SK-N-SH (cell line): ENCODE data around the gene SLC27A3. TPM values are rescaled to one million over a fixed set of nuclear protein-coding genes. Genes with fewer than 3 reads are reported as not detected.

Source experiments
- CTCF ChIA-PET: fragments of 300-600, 350-600 bp; formaldehyde crosslinking; extraction: SDS; loops from one replicate; lab custom pipeline; 2021; lab: Yijun Ruan, JAX
- POLR2A ChIA-PET: fragments of 350-600 bp; sonication (Branson Sonifier 250); formaldehyde crosslinking; extraction: SDS; loops from one replicate; lab custom pipeline; 2020; ENCODE audit warnings: antibody characterized with exemption, inconsistent platforms; lab: Yijun Ruan, JAX
- DNase-seq: peaks from one replicate; pipeline ENCODE4 v3.0.0; 2012
- H2AFZ ChIP-seq: fragments of 200-600 bp; sonication (generic); 2 replicates; pipeline ENCODE4 v1.8.1; 2016; ENCODE audit warnings: antibody characterized with exemption, mild to moderate bottlenecking, low read depth
- H3F3A ChIP-seq: fragments of 200-600 bp; sonication (generic); replicated peaks from 2 replicates; pipeline ENCODE3; 2016; ENCODE audit warnings: antibody characterized with exemption, mild to moderate bottlenecking; ENCODE audit not compliant: insufficient read depth
- H3K27ac ChIP-seq, 2 experiments: fragments of 200-500 bp in 1 of 2; fragments of 200-600 bp in 1 of 2; sonication (Bioruptor generic) in 1 of 2; sonication (generic), shearing (Covaris generic) in 1 of 2; 2 replicates each; pipeline versions ENCODE4 v1.5.1 to v1.6.1; 2014 to 2016; ENCODE audit warnings: low read depth in 2 of 2, inconsistent platforms in 1 of 2, low read length in 1 of 2, mild to moderate bottlenecking in 1 of 2, mixed read lengths in 1 of 2
- H3K27me3 ChIP-seq: fragments of 200-600 bp; sonication (generic), shearing (Covaris generic); 2 replicates; pipeline ENCODE4 v1.6.1; 2016; ENCODE audit warnings: mixed run types; ENCODE audit not compliant: insufficient read depth
- H3K36me3 ChIP-seq, 2 experiments: fragments of 200-500 bp in 1 of 2; fragments of 200-600 bp in 1 of 2; sonication (Bioruptor generic) in 1 of 2; sonication (generic) in 1 of 2; replicated peaks in 1 of 2; 2 replicates each; pipeline versions ENCODE3 to v1.5.1; 2014 to 2016; ENCODE audit warnings: low read length in 1 of 2, mild to moderate bottlenecking in 1 of 2; ENCODE audit not compliant: insufficient read depth in 2 of 2, control insufficient read depth in 1 of 2
- H3K4me1 ChIP-seq, 2 experiments: fragments of 200-500 bp in 1 of 2; fragments of 200-600 bp in 1 of 2; sonication (Bioruptor generic) in 1 of 2; sonication (generic), shearing (Covaris generic) in 1 of 2; 2 replicates each; pipeline versions ENCODE4 v1.5.1 to v1.6.1; 2014 to 2016; ENCODE audit warnings: low read depth in 1 of 2, low read length in 1 of 2, mixed run types in 1 of 2; ENCODE audit not compliant: insufficient read depth in 2 of 2, control insufficient read depth in 1 of 2
- H3K4me2 ChIP-seq: fragments of 200-600 bp; sonication (generic), shearing (Covaris generic); 2 replicates; pipeline ENCODE4 v1.6.1; 2017; ENCODE audit warnings: mixed run types
- H3K4me3 ChIP-seq, 2 experiments: fragments of 200-500 bp in 1 of 2; fragments of 200-600 bp in 1 of 2; sonication (Bioruptor generic) in 1 of 2; sonication (generic), shearing (Covaris generic) in 1 of 2; 2 replicates each; pipeline versions ENCODE4 v1.5.1 to v1.8.1; 2014 to 2016; ENCODE audit warnings: low read depth in 2 of 2, inconsistent platforms in 1 of 2, low read length in 1 of 2, mild to moderate bottlenecking in 1 of 2, mixed read lengths in 1 of 2, moderate library complexity in 1 of 2
- H3K79me2 ChIP-seq: fragments of 200-600 bp; sonication (generic); 2 replicates; pipeline ENCODE4 v1.8.1; 2017; ENCODE audit warnings: mild to moderate bottlenecking; ENCODE audit not compliant: insufficient read depth
- H3K9ac ChIP-seq: fragments of 200-600 bp; sonication (generic); 2 replicates; pipeline ENCODE4 v1.6.1; 2017; ENCODE audit warnings: mixed run types
- H3K9me2 ChIP-seq: fragments of 200-600 bp; sonication (generic); 2 replicates; pipeline ENCODE4 v1.6.1; 2017; ENCODE audit warnings: mixed run types
- H3K9me3 ChIP-seq: fragments of 200-600 bp; sonication (generic); 2 replicates; pipeline ENCODE4 v1.6.1; 2017; ENCODE audit warnings: mixed run types, mild to moderate bottlenecking, moderate library complexity
- H4K20me1 ChIP-seq: fragments of 200-600 bp; sonication (generic); 2 replicates; pipeline ENCODE4 v1.6.1; 2017; ENCODE audit warnings: mild to moderate bottlenecking, mixed run types; ENCODE audit not compliant: insufficient read depth
- CHD2 ChIP-seq: fragments of 150-350 bp; IDR thresholded peaks from 2 replicates; pipeline ENCODE4 v1.6.1; 2018; ENCODE audit warnings: low read length; ENCODE audit not compliant: partially characterized antibody
- CTCF ChIP-seq: fragments of 200-600 bp; sonication (generic); IDR thresholded peaks from 2 replicates; pipeline ENCODE4 v1.6.1; 2017; ENCODE audit warnings: antibody characterized with exemption, mild to moderate bottlenecking, moderate library complexity
- EP300 ChIP-seq, 2 experiments: IDR thresholded peaks; 2 replicates each; pipeline versions ENCODE4 v1.4.0 to v1.6.1; 2012; ENCODE audit warnings: borderline replicate concordance in 1 of 2, low read depth in 1 of 2, low read length in 1 of 2
- FOSL2 ChIP-seq: IDR thresholded peaks from 2 replicates; pipeline ENCODE4 v1.4.0; 2012; ENCODE audit warnings: low read depth, mild to moderate bottlenecking, moderate library complexity, borderline replicate concordance
- FOXM1 ChIP-seq: IDR thresholded peaks from 2 replicates; pipeline ENCODE4 v1.4.0; 2012; ENCODE audit warnings: low read depth, mild to moderate bottlenecking
- GABPA ChIP-seq: IDR thresholded peaks from 2 replicates; pipeline ENCODE4 v1.4.0; 2012; ENCODE audit warnings: low read depth, mild to moderate bottlenecking
- MEF2A ChIP-seq: IDR thresholded peaks from 2 replicates; pipeline ENCODE4 v1.4.0; 2012; ENCODE audit warnings: low read depth, borderline replicate concordance
- MXI1 ChIP-seq: IDR thresholded peaks from 2 replicates; pipeline ENCODE4 v1.6.1; 2012; ENCODE audit warnings: mild to moderate bottlenecking, low read depth, low read length, improper control_type of control experiment
- NFIC ChIP-seq: IDR thresholded peaks from 2 replicates; pipeline ENCODE4 v1.4.0; 2012; ENCODE audit warnings: borderline replicate concordance
- NRF1 ChIP-seq: IDR thresholded peaks from 2 replicates; pipeline ENCODE4 v1.6.1; 2012; ENCODE audit warnings: low read depth, mild to moderate bottlenecking, low read length
- RCOR1 ChIP-seq: fragments of 150-350 bp; IDR thresholded peaks from 2 replicates; pipeline ENCODE4 v1.6.1; 2017; ENCODE audit warnings: antibody characterized with exemption, low read length
- RFX5 ChIP-seq: IDR thresholded peaks from 2 replicates; pipeline ENCODE4 v1.6.1; 2012; ENCODE audit warnings: mild to moderate bottlenecking, improper control_type of control experiment, low read length
- SMC3 ChIP-seq: IDR thresholded peaks from 2 replicates; pipeline ENCODE4 v1.6.1; 2012; ENCODE audit warnings: low read depth, low read length, improper control_type of control experiment
- TEAD4 ChIP-seq: IDR thresholded peaks from 2 replicates; pipeline ENCODE4 v1.4.0; 2012; ENCODE audit warnings: mild to moderate bottlenecking, borderline replicate concordance; ENCODE audit not compliant: insufficient read depth
- USF2 ChIP-seq: fragments of 150-350 bp; IDR thresholded peaks from 2 replicates; pipeline ENCODE4 v1.6.1; 2017; ENCODE audit warnings: antibody characterized with exemption, low read length, low read depth, borderline replicate concordance
- WGBS: methylation state at CpG from one replicate; pipeline ENCODE4 v1.1.6; 2017; ENCODE audit warnings: low lambda C conversion rate; 5-methylcytosine and 5-hydroxymethylcytosine counted together
- polyA plus RNA-seq, 3 experiments: library from polyadenylated mRNA; depleted of rRNA; stranded (reverse); fragments of >200 nt; gene quantifications; 2 replicates each; pipeline ENCODE4 v1.2.3, GENCODE V29; 2012
- TF ChIP-seq, protein P1 (sequence below): IDR thresholded peaks from 2 replicates; pipeline ENCODE4 v1.4.0; 2012; ENCODE audit warnings: low read depth, borderline replicate concordance
- TF ChIP-seq, protein P2 (sequence below): IDR thresholded peaks from 2 replicates; pipeline ENCODE4; 2012
- TF ChIP-seq, protein P3 (sequence below): IDR thresholded peaks from 2 replicates; pipeline ENCODE4 v1.6.1; 2012; ENCODE audit warnings: mild to moderate bottlenecking, low read depth, low read length, moderate library complexity
- TF ChIP-seq, protein P4 (sequence below): IDR thresholded peaks from 2 replicates; pipeline ENCODE4 v1.4.0; 2012; ENCODE audit warnings: low read depth

Gene SLC27A3
- polyA plus RNA-seq, 1 of the 3 experiments (the other 2 are of a cell fraction): 9.0 TPM

- H3K4me3 ChIP-seq: no peak overlapping the region
- no peak overlapping the region for H3K9ac ChIP-seq
- WGBS: 92% methylated on average over 9 of the region's 9 CpGs
- no peaks in the 10 kb centered on the region for H3K27me3 ChIP-seq
- no peak for DNase-seq
- no peaks in the 10 kb centered on the region for H3K36me3 ChIP-seq
- no peak overlapping the region for H3K27ac ChIP-seq
- no peak overlapping the region for H3K4me2 ChIP-seq
- peak overlapping the region; percentile 2; the same call in 1 of the 2 replicates for H2AFZ ChIP-seq
- H3K79me2 ChIP-seq: no peaks in the 10 kb centered on the region
- no peaks in the 10 kb centered on the region for H3K9me3 ChIP-seq
- H3K4me1 ChIP-seq: no peaks in the 10 kb centered on the region; a peak in 1 of 4 replicates
- no peaks in the 10 kb centered on the region for H4K20me1 ChIP-seq
- H3K9me2 ChIP-seq: no peaks in the 10 kb centered on the region
- POLR2A ChIA-PET: no interaction called here
- TF ChIP-seq FOSL2 (no peak), USF2 (no peak), GABPA (no peak), TEAD4 (no peak), RFX5 (no peak), SMC3 (no peak), MXI1 (no peak), EP300 (IDR thresholded peaks at IDR 0.05; ENCODE audit: borderline replicate concordance in 1 of 2, low read depth in 1 of 2, low read length in 1 of 2) (no peak), FOXM1 (no peak), CHD2 (no peak), NFIC (no peak), RCOR1 (no peak), MEF2A (no peak), CTCF (no peak), NRF1 (no peak)
- TF ChIP-seq, protein P1, sequence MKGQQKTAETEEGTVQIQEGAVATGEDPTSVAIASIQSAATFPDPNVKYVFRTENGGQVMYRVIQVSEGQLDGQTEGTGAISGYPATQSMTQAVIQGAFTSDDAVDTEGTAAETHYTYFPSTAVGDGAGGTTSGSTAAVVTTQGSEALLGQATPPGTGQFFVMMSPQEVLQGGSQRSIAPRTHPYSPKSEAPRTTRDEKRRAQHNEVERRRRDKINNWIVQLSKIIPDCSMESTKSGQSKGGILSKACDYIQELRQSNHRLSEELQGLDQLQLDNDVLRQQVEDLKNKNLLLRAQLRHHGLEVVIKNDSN: no peak
- TF ChIP-seq, protein P2, sequence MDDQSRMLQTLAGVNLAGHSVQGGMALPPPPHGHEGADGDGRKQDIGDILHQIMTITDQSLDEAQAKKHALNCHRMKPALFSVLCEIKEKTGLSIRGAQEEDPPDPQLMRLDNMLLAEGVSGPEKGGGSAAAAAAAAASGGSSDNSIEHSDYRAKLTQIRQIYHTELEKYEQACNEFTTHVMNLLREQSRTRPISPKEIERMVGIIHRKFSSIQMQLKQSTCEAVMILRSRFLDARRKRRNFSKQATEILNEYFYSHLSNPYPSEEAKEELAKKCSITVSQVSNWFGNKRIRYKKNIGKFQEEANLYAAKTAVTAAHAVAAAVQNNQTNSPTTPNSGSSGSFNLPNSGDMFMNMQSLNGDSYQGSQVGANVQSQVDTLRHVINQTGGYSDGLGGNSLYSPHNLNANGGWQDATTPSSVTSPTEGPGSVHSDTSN: no peak
- TF ChIP-seq, protein P3, sequence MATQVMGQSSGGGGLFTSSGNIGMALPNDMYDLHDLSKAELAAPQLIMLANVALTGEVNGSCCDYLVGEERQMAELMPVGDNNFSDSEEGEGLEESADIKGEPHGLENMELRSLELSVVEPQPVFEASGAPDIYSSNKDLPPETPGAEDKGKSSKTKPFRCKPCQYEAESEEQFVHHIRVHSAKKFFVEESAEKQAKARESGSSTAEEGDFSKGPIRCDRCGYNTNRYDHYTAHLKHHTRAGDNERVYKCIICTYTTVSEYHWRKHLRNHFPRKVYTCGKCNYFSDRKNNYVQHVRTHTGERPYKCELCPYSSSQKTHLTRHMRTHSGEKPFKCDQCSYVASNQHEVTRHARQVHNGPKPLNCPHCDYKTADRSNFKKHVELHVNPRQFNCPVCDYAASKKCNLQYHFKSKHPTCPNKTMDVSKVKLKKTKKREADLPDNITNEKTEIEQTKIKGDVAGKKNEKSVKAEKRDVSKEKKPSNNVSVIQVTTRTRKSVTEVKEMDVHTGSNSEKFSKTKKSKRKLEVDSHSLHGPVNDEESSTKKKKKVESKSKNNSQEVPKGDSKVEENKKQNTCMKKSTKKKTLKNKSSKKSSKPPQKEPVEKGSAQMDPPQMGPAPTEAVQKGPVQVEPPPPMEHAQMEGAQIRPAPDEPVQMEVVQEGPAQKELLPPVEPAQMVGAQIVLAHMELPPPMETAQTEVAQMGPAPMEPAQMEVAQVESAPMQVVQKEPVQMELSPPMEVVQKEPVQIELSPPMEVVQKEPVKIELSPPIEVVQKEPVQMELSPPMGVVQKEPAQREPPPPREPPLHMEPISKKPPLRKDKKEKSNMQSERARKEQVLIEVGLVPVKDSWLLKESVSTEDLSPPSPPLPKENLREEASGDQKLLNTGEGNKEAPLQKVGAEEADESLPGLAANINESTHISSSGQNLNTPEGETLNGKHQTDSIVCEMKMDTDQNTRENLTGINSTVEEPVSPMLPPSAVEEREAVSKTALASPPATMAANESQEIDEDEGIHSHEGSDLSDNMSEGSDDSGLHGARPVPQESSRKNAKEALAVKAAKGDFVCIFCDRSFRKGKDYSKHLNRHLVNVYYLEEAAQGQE: no peak
- TF ChIP-seq, protein P4, sequence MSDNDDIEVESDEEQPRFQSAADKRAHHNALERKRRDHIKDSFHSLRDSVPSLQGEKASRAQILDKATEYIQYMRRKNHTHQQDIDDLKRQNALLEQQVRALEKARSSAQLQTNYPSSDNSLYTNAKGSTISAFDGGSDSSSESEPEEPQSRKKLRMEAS: no peak
- H3F3A ChIP-seq: no peaks in the 10 kb centered on the region
- CTCF ChIA-PET: interaction anchor here (1.0 to 5.1 kb wide), 2 partner anchors 26 to 196 kb away, joined by 4 to 22 read pairs; partner anchors contain the start of gene RAB13
Observed at GRCh38 chr1:153790966-153791647, 15.9 kb downstream of the SLC27A3 start.
